OCI-LY3 (cell line): ENCODE results near the gene NACAD.

Experiments used
- H2AFZ ChIP-seq: fragments of 200-600, 300-600 bp; shearing (Covaris generic); 2 replicates; pipeline ENCODE4 v1.6.0; 2014; ENCODE audit warnings: antibody characterized with exemption, low read depth, low read length
- H3K27ac ChIP-seq: fragments of 200-600, 300-600 bp; sonication (generic); 2 replicates; pipeline ENCODE4 v1.5.1; 2014; ENCODE audit warnings: mild to moderate bottlenecking, low read length, moderate library complexity, mixed read lengths
- H3K27me3 ChIP-seq: fragments of 200-600, 300-600 bp; sonication (generic); 2 replicates; pipeline ENCODE4 v1.6.1; 2014; ENCODE audit warnings: low read depth, low read length, mixed read lengths
- H3K36me3 ChIP-seq: fragments of 200-600, 300-600 bp; sonication (generic); replicated peaks from 2 replicates; pipeline ENCODE3; 2014; ENCODE audit warnings: low read depth, low read length, mixed read lengths
- H3K4me1 ChIP-seq: fragments of 300-600, 200-600 bp; sonication (generic); 2 replicates; pipeline ENCODE4 v1.6.1; 2014; ENCODE audit warnings: low read length, mixed read lengths
- H3K4me2 ChIP-seq: fragments of 200-600, 300-600 bp; sonication (generic); 2 replicates; pipeline ENCODE4 v1.6.1; 2014; ENCODE audit warnings: low read length, mixed read lengths
- H3K4me3 ChIP-seq: fragments of 300-600, 200-600 bp; sonication (generic); 2 replicates; pipeline ENCODE4 v1.5.1; 2014; ENCODE audit warnings: antibody characterized with exemption, mild to moderate bottlenecking, low read length, moderate library complexity
- H3K79me2 ChIP-seq: fragments of 300-600, 200-600 bp; shearing (Covaris generic); 2 replicates; pipeline ENCODE4 v1.6.1; 2014; ENCODE audit warnings: mild to moderate bottlenecking, low read length, mixed read lengths
- H3K9ac ChIP-seq: fragments of 300-600, 200-600 bp; shearing (Covaris generic); 2 replicates; pipeline ENCODE4 v1.6.0; 2014; ENCODE audit warnings: mild to moderate bottlenecking, low read length, moderate library complexity
- H3K9me3 ChIP-seq: fragments of 200-600, 300-600 bp; shearing (Covaris generic); 2 replicates; pipeline ENCODE4 v1.6.1; 2014; ENCODE audit warnings: low read length, mixed read lengths; ENCODE audit not compliant: insufficient read depth
- H4K20me1 ChIP-seq: fragments of 200-600, 300-600 bp; sonication (generic); 2 replicates; pipeline ENCODE4 v1.6.1; 2016; ENCODE audit warnings: low read length, mixed read lengths; ENCODE audit not compliant: insufficient read depth
- EZH2phosphoT487 ChIP-seq: fragments of 200-600 bp; shearing (Covaris generic); IDR thresholded peaks from 2 replicates; pipeline ENCODE4 v1.6.1; 2018; ENCODE audit warnings: antibody characterized with exemption, mixed run types, low read depth
- TF ChIP-seq, protein P1 (sequence below): fragments of 200-600, 300-600 bp; sonication (generic); IDR thresholded peaks from 2 replicates; pipeline ENCODE4 v1.5.1; 2014; ENCODE audit warnings: antibody characterized with exemption, low read length, low read depth

Gene NACAD

DNA sequence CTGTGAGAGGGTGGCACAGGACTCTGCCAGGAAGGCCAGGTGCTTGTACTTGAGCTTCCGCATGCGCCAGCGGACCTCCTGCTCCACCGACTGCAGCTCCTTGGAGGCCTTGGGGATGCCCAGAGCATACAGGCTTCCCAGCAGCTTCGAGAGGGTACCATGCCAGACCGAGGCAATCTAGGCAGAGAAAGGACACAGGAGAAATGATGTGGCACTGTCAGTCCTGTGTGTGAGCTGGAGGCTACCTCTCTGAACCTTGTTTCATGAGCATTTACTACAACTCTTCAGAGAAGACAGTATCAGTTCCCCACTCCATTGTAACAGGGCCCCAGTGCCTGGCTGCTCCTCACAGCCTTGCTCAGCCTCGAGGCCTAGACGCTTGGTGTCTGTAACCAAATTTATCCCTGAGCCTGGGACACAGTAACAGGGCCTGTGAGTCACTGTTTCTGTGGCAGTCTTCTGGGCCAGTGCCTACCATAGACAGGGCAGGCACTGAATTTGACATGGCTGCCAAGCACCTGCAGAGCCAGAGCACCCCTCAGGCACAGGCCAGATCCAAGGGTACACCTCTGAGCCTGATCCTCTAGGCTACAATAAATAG is 16.9 kb upstream of the NACAD start:
- Histone ChIP-seq H3K27ac (no peak overlapping the region), H3K4me2 (no peak overlapping the region), H3K9me3 (no peaks in the 10 kb centered on the region), H3K9ac (no peak overlapping the region), H3K4me3 (no peak overlapping the region), H3K4me1 (peaks cover 8% of the 10 kb centered on the region), H4K20me1 (peaks cover 31% of the 10 kb centered on the region), H3K27me3 (no peaks in the 10 kb centered on the region), H2AFZ (no peak overlapping the region), H3K79me2 (peaks cover 55% of the 10 kb centered on the region), H3K36me3 (peaks cover 89% of the 10 kb centered on the region)
- TF ChIP-seq EZH2phosphoT487, result no peak
- TF ChIP-seq, protein P1, sequence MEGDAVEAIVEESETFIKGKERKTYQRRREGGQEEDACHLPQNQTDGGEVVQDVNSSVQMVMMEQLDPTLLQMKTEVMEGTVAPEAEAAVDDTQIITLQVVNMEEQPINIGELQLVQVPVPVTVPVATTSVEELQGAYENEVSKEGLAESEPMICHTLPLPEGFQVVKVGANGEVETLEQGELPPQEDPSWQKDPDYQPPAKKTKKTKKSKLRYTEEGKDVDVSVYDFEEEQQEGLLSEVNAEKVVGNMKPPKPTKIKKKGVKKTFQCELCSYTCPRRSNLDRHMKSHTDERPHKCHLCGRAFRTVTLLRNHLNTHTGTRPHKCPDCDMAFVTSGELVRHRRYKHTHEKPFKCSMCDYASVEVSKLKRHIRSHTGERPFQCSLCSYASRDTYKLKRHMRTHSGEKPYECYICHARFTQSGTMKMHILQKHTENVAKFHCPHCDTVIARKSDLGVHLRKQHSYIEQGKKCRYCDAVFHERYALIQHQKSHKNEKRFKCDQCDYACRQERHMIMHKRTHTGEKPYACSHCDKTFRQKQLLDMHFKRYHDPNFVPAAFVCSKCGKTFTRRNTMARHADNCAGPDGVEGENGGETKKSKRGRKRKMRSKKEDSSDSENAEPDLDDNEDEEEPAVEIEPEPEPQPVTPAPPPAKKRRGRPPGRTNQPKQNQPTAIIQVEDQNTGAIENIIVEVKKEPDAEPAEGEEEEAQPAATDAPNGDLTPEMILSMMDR, result no peak

DNA sequence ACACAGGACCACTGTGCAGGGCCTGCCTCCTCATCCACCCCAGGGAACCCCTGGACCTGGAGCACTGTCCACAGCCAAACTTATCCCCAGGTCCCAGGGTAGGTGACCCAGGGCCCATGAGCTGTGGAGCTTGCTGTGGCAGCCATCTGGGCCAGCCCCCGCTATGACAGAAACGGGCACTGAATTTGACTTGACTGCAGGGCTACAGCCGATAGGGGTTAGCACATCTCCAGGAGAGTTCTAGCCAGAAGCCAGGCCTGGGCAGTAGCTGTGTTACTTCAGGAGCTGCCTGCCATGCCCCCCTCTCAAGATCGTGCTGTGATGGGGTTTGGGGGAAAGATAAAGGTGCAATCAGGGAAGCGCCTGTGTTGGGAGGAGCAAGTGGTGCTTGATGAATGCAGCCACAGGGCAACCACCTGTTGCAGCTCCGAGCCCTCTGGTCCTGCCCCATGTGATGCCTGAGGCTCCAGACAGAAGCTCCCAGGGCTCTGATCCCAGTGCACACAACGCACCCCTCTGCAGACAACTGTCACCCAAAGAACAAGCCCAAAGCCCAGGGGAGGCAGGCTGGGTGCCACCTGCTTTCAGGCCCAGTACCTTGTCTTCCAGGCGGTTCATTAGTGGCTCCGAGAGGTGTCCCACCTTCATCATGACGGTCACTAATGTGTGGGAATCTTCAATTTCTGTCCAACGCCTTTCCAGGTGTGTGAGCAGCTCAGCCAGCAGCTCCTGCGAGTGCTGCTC is 16.2 kb upstream of the NACAD start:
- H3K9ac ChIP-seq, result no peak overlapping the region
- H3K9me3 ChIP-seq, result no peaks in the 10 kb centered on the region
- H3K27me3 ChIP-seq, result no peaks in the 10 kb centered on the region
- H3K79me2 ChIP-seq, result peaks cover 48% of the 10 kb centered on the region
- H3K4me2 ChIP-seq, result no peak overlapping the region
- peaks cover 31% of the 10 kb centered on the region for H4K20me1 ChIP-seq
- no peak overlapping the region for H3K4me3 ChIP-seq
- H3K36me3 ChIP-seq, result peaks cover 94% of the 10 kb centered on the region
- H3K4me1 ChIP-seq, result peaks cover 2% of the 10 kb centered on the region
- H3K27ac ChIP-seq, result no peak overlapping the region
- TF ChIP-seq, protein P1, result no peak
- no peak for TF ChIP-seq EZH2phosphoT487
- H2AFZ ChIP-seq, result no peak overlapping the region

DNA sequence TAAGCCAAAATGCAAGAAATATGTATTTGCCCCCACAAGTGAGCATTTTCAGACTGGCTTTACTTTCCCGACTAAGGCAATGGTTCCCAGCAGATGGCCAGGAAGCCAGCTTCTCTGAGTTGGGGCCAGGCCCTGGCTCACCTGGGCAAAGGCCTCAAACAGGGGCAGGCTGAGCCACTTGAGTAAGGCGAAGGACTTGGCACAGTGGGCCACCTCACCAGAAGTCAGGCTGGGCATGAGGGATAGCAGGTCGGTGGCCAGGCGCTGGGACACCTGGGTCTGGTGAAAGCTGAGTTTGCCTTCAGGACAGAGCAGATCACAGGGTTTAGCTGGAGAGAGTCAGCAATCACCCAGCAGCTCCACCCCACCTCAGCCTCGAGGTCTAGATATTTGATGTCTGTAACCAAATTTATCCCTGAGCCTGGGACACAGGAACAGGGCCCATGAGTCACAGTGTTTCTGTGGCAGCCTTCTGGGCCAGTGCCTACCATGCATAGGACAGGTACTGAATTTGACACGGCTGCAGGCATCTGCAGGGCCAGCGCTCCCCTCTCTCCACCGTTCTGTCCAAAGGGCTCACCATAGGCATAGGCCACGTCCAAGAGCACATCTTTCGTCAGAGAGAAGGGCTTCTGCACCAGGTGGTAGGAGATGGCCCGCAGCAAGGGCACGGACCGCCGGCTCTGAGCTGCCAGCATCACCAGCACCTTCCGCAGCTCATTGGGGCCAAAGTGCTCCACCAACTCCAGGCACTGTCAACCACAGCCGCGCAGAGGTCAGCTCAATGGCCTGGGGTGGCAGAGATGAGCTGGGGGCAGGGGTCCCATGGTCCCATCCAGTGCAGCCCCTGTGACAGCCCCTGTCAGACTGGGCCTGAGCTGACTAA is 15.4 kb upstream of the NACAD start:
- no peak for TF ChIP-seq EZH2phosphoT487
- Histone ChIP-seq H3K4me1 (no peaks in the 10 kb centered on the region), H2AFZ (no peak overlapping the region), H3K27ac (no peak overlapping the region), H3K4me3 (no peak overlapping the region), H3K27me3 (no peaks in the 10 kb centered on the region), H3K9me3 (no peaks in the 10 kb centered on the region), H3K4me2 (no peak overlapping the region), H3K79me2 (peaks cover 40% of the 10 kb centered on the region), H3K36me3 (peaks cover 97% of the 10 kb centered on the region), H3K9ac (no peak overlapping the region), H4K20me1 (peaks cover 31% of the 10 kb centered on the region)

DNA sequence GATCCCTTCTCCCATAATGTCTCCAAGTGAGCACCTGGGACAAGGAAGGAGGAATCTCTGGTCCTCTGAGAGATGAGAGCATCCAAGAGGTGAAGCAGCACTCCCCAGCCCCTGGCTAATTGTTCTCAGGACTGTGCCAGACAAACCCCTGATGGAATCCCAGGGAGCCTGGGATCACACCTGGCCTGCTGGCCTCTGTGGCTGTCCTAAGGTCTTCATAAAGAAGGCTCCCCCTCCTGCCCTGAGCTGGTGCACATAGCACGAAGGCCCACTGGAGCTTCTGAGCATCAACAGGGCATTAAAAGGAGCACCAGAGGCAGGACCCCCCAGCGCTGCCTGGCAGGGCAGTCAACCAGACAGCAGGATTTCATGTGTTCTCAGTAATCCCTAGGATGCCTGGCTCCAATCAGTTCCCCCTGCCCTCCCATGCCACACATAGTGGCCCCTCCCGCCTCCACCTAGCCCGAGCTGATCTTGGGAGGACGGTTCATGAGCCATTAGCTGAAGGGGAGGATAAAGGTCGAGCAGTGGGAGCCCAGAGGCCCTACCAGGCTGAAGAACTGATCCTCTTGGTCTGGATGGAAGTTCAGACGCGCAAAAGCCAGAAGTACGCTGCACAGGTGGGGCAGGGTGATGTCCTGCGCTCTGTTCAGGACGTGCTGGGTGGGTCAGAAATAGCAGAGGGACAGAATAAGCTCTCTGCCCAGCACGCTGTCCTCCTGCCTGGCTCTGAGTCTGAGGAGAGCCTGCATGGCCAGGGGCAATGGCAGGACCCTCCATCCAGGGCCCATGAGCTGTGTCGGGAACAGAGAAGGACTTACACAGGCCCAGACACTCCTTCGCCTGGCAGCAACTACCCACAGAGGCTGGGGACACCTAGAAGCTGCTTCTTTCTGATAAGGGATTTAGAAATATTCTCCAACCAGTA is 14.3 kb upstream of the NACAD start:
- no peak overlapping the region for H3K27ac ChIP-seq
- no peak overlapping the region for H3K9ac ChIP-seq
- no peaks in the 10 kb centered on the region for H3K27me3 ChIP-seq
- peaks cover 89% of the 10 kb centered on the region for H3K36me3 ChIP-seq
- H3K79me2 ChIP-seq, result peaks cover 29% of the 10 kb centered on the region
- no peak overlapping the region for H3K4me3 ChIP-seq
- H2AFZ ChIP-seq, result no peak overlapping the region
- TF ChIP-seq, protein P1, result no peak
- no peak for TF ChIP-seq EZH2phosphoT487
- H3K4me2 ChIP-seq, result no peak overlapping the region
- peaks cover 27% of the 10 kb centered on the region for H4K20me1 ChIP-seq
- no peaks in the 10 kb centered on the region for H3K4me1 ChIP-seq
- no peaks in the 10 kb centered on the region for H3K9me3 ChIP-seq
